OCI-LY7 (cell line): ENCODE measurements around the gene NCKIPSD. TPM values are rescaled to one million over a fixed set of nuclear protein-coding genes. Genes with fewer than 3 reads are reported as not detected.

Source experiments
- BruUV-seq: library from RNA; stranded (reverse); fragments of 400-500 nt; replicated peaks from 2 replicates; lab custom pipeline; 2021; lab: Mats Ljungman, UMichigan
- CTCF ChIA-PET: fragments of 300-600 bp; sonication (Branson Sonifier 250); formaldehyde crosslinking; loops from one replicate; lab custom pipeline; 2022; ENCODE audit warnings: antibody characterized with exemption; ENCODE audit not compliant: unreplicated experiment; lab: Charles Lee
- POLR2A ChIA-PET: fragments of 300-600 bp; sonication (Branson Sonifier 250); formaldehyde crosslinking; loops from one replicate; lab custom pipeline; 2022; ENCODE audit warnings: antibody characterized with exemption; lab: Charles Lee
- DNase-seq: peaks from one replicate; pipeline ENCODE4 v3.0.0-alpha.2; 2015; ENCODE audit warnings: low spot score
- H2AFZ ChIP-seq: fragments of 200-600 bp; sonication (generic), shearing (Covaris generic); 2 replicates; pipeline ENCODE4 v1.6.1; 2014; ENCODE audit warnings: mild to moderate bottlenecking, antibody characterized with exemption, low read length, moderate library complexity
- H3K27ac ChIP-seq: fragments of 200-600 bp; sonication (generic); 2 replicates; pipeline ENCODE4 v1.5.1; 2014; ENCODE audit warnings: mixed run types, low read depth, mild to moderate bottlenecking, moderate library complexity, low read length, inconsistent platforms; ENCODE audit not compliant: poor library complexity, severe bottlenecking
- H3K36me3 ChIP-seq: fragments of 200-600 bp; sonication (generic); 2 replicates; pipeline ENCODE4 v1.6.1; 2014; ENCODE audit warnings: mild to moderate bottlenecking, antibody characterized with exemption, low read length, moderate library complexity, mixed read lengths; ENCODE audit not compliant: insufficient read depth
- H3K4me1 ChIP-seq: fragments of 200-600 bp; sonication (generic); 2 replicates; pipeline ENCODE4 v1.5.1; 2014; ENCODE audit warnings: mild to moderate bottlenecking, low read length; ENCODE audit not compliant: insufficient read depth, poor library complexity, severe bottlenecking
- H3K4me2 ChIP-seq: fragments of 200-600 bp; sonication (generic); 2 replicates; pipeline ENCODE4 v1.6.1; 2014; ENCODE audit warnings: mild to moderate bottlenecking, low read length
- H3K4me3 ChIP-seq: fragments of 200-600 bp; sonication (generic); 2 replicates; pipeline ENCODE4 v1.5.1; 2014; ENCODE audit warnings: mild to moderate bottlenecking, low read depth, low read length; ENCODE audit not compliant: poor library complexity, severe bottlenecking
- H3K79me2 ChIP-seq: fragments of 200-600 bp; sonication (generic); 2 replicates; pipeline ENCODE4 v1.6.1; 2016; ENCODE audit warnings: low read depth, mild to moderate bottlenecking, low read length, moderate library complexity, mixed read lengths; ENCODE audit not compliant: insufficient read depth
- H3K9me2 ChIP-seq: fragments of 200-600 bp; sonication (generic); 2 replicates; pipeline ENCODE4 v1.6.1; 2016; ENCODE audit warnings: mild to moderate bottlenecking, low read length, mixed read lengths; ENCODE audit not compliant: insufficient read depth
- H3K9me3 ChIP-seq: fragments of 200-600 bp; sonication (generic); 2 replicates; pipeline ENCODE4 v1.6.1; 2014; ENCODE audit warnings: mild to moderate bottlenecking, mixed run types, low read length, mixed read lengths
- H4K20me1 ChIP-seq: fragments of 200-600 bp; sonication (generic); 2 replicates; pipeline ENCODE4 v1.6.1; 2014; ENCODE audit warnings: mild to moderate bottlenecking, antibody characterized with exemption, low read length, moderate library complexity, mixed read lengths; ENCODE audit not compliant: insufficient read depth
- EZH2phosphoT487 ChIP-seq: fragments of 200-600 bp; sonication (generic); IDR thresholded peaks from 2 replicates; pipeline ENCODE4 v1.6.1; 2018; ENCODE audit warnings: low read depth, borderline replicate concordance, mild to moderate bottlenecking, mixed run types, antibody characterized with exemption, low read length, moderate library complexity, mixed read lengths
- intact Hi-C: fragments of 100-400 bp; cut with micrococcal nuclease; formaldehyde crosslinking; loops from one replicate; pipeline ENCODE4 v1.10.0; 2022; ENCODE audit not compliant: unreplicated experiment
- total RNA-seq, 2 experiments: library from RNA; depleted of rRNA in 1 of 2; stranded (reverse); fragments of >200 nt in 1 of 2; shearing (Covaris generic) in 1 of 2; gene quantifications; 2 replicates each; pipeline ENCODE4 v1.2.3, GENCODE V29; 2014 to 2022
- TF ChIP-seq, protein P1 (sequence below): fragments of 200-600 bp; sonication (generic); conservative IDR thresholded peaks from 2 replicates; pipeline ENCODE4 v1.5.1; 2014; ENCODE audit warnings: mild to moderate bottlenecking, antibody characterized with exemption, low read length, moderate library complexity, mixed read lengths

The NCKIPSD gene
- total RNA-seq, 2 experiments from 2014 or later, result 34.8 to 39.9 TPM

DNA sequence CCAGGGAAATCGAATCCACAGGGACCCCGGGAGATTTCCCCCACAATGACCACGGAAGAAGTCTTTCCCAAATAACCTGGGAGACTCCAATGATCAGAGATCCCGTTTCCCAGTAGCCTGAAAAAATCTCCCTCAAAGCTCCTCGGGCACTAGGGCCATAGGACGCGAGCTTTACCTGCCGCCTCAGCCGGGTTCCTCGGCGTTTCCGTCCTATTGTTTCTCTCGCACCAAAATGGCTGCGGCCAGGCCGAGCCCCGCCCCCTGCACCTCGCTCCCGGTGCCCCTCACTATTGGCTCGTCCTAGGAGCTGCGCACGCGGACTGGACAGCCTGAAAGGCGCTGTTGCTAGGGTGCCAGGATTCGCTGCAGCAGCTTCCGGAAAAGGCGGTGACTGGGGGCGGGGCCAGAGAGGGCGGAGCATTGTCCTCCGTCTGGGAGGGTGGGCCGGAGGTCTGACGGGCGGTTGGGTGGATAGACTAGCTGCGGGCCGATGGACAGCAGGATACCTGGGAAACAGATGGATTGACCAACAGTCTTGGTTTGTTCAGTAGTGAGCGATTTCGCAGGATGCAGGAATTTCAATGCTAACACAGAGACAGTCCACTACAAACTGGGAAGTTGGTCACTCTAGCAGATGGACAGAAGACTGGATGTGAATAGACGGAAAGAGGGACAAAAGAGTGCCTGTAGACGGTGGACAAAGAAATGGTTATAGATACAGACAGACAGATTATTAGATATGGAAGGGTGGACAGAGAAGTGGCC lies 31.4 kb upstream of the NCKIPSD start, which contains the start of gene IP6K2:
TSS of gene IP6K2 (minus strand) at position 240 of the 765 bp plus-strand sequence. CDS start 21,930 bp downstream, outside the sequence.
- Histone ChIP-seq H3K4me2 (peak within 1 kb of the TSS; percentile 98), H3K9me2 (no peaks in the 10 kb centered on the region), H3K9me3 (no peaks in the 10 kb centered on the region), H3K4me3 (peak within 1 kb of the TSS; percentile 97), H4K20me1 (peaks cover 7% of the 10 kb centered on the region; the same call in 1 of the 2 replicates), H3K79me2 (peaks cover 47% of the 10 kb centered on the region), H2AFZ (peak within 1 kb of the TSS; percentile 96), H3K36me3 (peaks cover 37% of the 10 kb centered on the region), H3K27ac (peak within 1 kb of the TSS; percentile 60), H3K4me1 (peaks cover 26% of the 10 kb centered on the region)
- no TSS peak for BruUV-seq
- intact Hi-C loops, result no loop called here
- no peak for TF ChIP-seq EZH2phosphoT487
- TF ChIP-seq, protein P1, sequence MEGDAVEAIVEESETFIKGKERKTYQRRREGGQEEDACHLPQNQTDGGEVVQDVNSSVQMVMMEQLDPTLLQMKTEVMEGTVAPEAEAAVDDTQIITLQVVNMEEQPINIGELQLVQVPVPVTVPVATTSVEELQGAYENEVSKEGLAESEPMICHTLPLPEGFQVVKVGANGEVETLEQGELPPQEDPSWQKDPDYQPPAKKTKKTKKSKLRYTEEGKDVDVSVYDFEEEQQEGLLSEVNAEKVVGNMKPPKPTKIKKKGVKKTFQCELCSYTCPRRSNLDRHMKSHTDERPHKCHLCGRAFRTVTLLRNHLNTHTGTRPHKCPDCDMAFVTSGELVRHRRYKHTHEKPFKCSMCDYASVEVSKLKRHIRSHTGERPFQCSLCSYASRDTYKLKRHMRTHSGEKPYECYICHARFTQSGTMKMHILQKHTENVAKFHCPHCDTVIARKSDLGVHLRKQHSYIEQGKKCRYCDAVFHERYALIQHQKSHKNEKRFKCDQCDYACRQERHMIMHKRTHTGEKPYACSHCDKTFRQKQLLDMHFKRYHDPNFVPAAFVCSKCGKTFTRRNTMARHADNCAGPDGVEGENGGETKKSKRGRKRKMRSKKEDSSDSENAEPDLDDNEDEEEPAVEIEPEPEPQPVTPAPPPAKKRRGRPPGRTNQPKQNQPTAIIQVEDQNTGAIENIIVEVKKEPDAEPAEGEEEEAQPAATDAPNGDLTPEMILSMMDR, result no peak
- POLR2A ChIA-PET, result interaction anchor here (0.6 to 1.2 kb wide), 4 partner anchors 32 to 246 kb away, joined by 3 to 4 read pairs (median 4); partner anchors contain the start of gene CELSR3
- CTCF ChIA-PET, result interaction anchor here (0.6 to 1.0 kb wide), 2 partner anchors 8 to 229 kb away, joined by 3 read pairs; no protein-coding TSS in a partner anchor
- peak; percentile 100 for DNase-seq

DNA sequence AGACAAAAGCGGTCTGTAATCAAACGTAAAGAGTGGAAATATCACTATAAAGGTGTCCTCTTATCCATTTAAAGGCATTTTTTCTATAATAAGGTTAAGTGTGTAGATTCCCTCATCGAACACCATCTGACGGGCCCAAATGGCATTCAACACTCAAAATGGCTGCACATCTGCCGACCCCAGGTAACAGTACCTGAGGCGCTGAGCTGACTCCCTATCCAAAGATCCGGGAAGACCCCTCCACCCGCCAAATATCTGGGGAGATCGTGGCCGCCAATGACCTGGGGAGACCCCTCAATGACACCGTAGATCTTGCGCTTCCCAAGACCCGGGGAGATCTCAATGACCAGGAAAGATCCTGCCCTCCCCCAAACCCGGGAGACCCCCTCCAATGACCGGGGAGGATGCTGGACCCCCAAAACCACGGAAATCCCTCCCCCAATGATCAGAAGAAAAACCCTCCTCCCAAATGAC lies 30.8 kb upstream of the NCKIPSD start:
- TF ChIP-seq, protein P1, result no peak
- no peak for TF ChIP-seq EZH2phosphoT487
- POLR2A ChIA-PET, result interaction anchor here (0.6 kb wide), 2 partner anchors 245 to 304 kb away, joined by 3 to 4 read pairs; no protein-coding TSS in a partner anchor

More for the DNA sequence above, 30.8 kb upstream of the NCKIPSD start:
- intact Hi-C loops, result no loop called here
- no TSS peak for BruUV-seq
- Histone ChIP-seq H3K4me1 (peaks cover 26% of the 10 kb centered on the region), H4K20me1 (peaks cover 7% of the 10 kb centered on the region; the same call in 1 of the 2 replicates), H3K4me2 (peak overlapping the region; percentile 98), H3K27ac (peak overlapping the region; percentile 60), H3K9me2 (no peaks in the 10 kb centered on the region), H3K4me3 (peak overlapping the region; percentile 97), H2AFZ (peak overlapping the region; percentile 73), H3K79me2 (peaks cover 52% of the 10 kb centered on the region), H3K36me3 (peaks cover 42% of the 10 kb centered on the region), H3K9me3 (no peaks in the 10 kb centered on the region)
- CTCF ChIA-PET, result interaction anchor here (0.6 to 1.0 kb wide), 2 partner anchors 8 to 230 kb away, joined by 3 read pairs; no protein-coding TSS in a partner anchor
- DNase-seq, result peak; percentile 49
